ENCODE results near the gene VPS13A. TPM values are rescaled to one million over a fixed set of nuclear protein-coding genes. Genes with fewer than 3 reads are reported as not detected.

VPS13A gene
- total and polyA plus RNA-seq, 10 of the 15 experiments (the other 5 are each of a cell fraction or from before 2014, with no cell fraction given): 10.0 to 35.2 (median 21.1) TPM

DNA sequence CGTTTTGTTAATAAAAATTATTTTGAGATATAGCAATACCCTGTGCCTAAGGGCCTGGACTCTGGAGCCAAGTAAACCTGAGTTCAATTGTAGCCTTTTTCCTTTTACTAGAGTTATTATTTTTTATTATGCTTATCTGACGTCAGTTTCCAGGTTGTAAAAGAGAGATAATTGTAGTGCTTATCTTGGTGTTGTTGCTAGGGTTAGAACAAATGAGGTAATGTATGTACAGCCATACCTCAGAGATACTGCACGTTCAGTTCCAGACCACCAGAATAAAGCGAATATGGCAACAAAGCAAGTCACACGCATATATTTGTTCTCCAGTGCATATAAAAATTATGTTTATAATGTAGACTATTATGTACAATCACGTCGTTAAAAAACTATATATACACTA, 215.0 kb downstream of the VPS13A start:
- H2AFZ ChIP-seq (ENCODE audit: control insufficient read depth, low read depth, low read length): no peak overlapping the region
- H3K79me2 ChIP-seq (ENCODE audit: control insufficient read depth, insufficient read depth, low read length): no peaks in the 10 kb centered on the region
- RAD21 ChIA-PET (ENCODE audit: unreplicated experiment): no interaction called here
- CTCF ChIA-PET: no interaction called here
- no peak overlapping the region for H3K27ac ChIP-seq (ENCODE audit: control insufficient read depth, insufficient read depth)
- no peaks in the 10 kb centered on the region for H3K9me3 ChIP-seq (replicated peaks; ENCODE audit: control insufficient read depth, insufficient read depth, low read length)
- in situ Hi-C loops (cut with MboI): no loop called here
- POLR2A ChIA-PET: no interaction called here
- WGBS (ENCODE audit: insufficient coverage, insufficient replicate concordance, low lambda C conversion rate, missing lambda C conversion rate): 94% methylated on average over 7 of the region's 7 CpGs
- peaks cover 0 to 3% of the 10 kb centered on the region in 2 experiments; a peak in 2 of 4 replicates for H3K36me3 ChIP-seq (ENCODE audit: control insufficient read depth in 2 of 2, insufficient read depth in 2 of 2, low read length in 1 of 2)
- H4K20me1 ChIP-seq (ENCODE audit: control insufficient read depth, insufficient read depth): no peaks in the 10 kb centered on the region
- BruUV-seq (replicated peaks): no TSS peak
- SMC1A ChIA-PET (ENCODE audit: uncharacterized antibody, unreplicated experiment): no interaction called here
- ATAC-seq: no peak
- intact Hi-C loops (cut with micrococcal nuclease; ENCODE audit: unreplicated experiment): no loop called here
- H3K9ac ChIP-seq (ENCODE audit: control insufficient read depth, insufficient read depth, low read length): no peak overlapping the region
- FAIRE-seq: no peak
- no peak overlapping the region for H3K4me2 ChIP-seq (ENCODE audit: control insufficient read depth, insufficient read depth)
- DNase-seq (ENCODE audit: low read depth, low spot score): no peak
- no peaks in the 10 kb centered on the region for H3K27me3 ChIP-seq (replicated peaks in 1 of 2; ENCODE audit: control insufficient read depth in 2 of 2, insufficient read depth in 2 of 2, low read length in 1 of 2)
- H3K4me1 ChIP-seq (ENCODE audit: control insufficient read depth, insufficient read depth, low read length): no peaks in the 10 kb centered on the region
- H3K4me3 ChIP-seq: no peak overlapping the region
- TF ChIP-seq, protein P1, sequence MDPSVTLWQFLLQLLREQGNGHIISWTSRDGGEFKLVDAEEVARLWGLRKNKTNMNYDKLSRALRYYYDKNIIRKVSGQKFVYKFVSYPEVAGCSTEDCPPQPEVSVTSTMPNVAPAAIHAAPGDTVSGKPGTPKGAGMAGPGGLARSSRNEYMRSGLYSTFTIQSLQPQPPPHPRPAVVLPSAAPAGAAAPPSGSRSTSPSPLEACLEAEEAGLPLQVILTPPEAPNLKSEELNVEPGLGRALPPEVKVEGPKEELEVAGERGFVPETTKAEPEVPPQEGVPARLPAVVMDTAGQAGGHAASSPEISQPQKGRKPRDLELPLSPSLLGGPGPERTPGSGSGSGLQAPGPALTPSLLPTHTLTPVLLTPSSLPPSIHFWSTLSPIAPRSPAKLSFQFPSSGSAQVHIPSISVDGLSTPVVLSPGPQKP (IDR thresholded peaks at IDR 0.05; ENCODE audit: low read depth, low read length): no peak
- no peak for TF ChIP-seq MXI1 (IDR thresholded peaks at IDR 0.05; ENCODE audit: low read depth, low read length)
- no peak for TF ChIP-seq JUND (IDR thresholded peaks at IDR 0.05; ENCODE audit: low read depth, low read length)
- no peak for TF ChIP-seq CHD4 (IDR thresholded peaks at IDR 0.05)
- no peak for TF ChIP-seq SUPT20H (IDR thresholded peaks at IDR 0.05; ENCODE audit: borderline replicate concordance, control insufficient read depth, low read depth, low read length)
- TF ChIP-seq EZH2 (IDR thresholded peaks at IDR 0.05; ENCODE audit: borderline replicate concordance, control insufficient read depth, low read depth, low read length): no peak
- no peak for TF ChIP-seq CHD1 (IDR thresholded peaks at IDR 0.05; ENCODE audit: low read depth, low read length)
- TF ChIP-seq, protein P2, sequence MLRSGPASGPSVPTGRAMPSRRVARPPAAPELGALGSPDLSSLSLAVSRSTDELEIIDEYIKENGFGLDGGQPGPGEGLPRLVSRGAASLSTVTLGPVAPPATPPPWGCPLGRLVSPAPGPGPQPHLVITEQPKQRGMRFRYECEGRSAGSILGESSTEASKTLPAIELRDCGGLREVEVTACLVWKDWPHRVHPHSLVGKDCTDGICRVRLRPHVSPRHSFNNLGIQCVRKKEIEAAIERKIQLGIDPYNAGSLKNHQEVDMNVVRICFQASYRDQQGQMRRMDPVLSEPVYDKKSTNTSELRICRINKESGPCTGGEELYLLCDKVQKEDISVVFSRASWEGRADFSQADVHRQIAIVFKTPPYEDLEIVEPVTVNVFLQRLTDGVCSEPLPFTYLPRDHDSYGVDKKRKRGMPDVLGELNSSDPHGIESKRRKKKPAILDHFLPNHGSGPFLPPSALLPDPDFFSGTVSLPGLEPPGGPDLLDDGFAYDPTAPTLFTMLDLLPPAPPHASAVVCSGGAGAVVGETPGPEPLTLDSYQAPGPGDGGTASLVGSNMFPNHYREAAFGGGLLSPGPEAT (IDR thresholded peaks at IDR 0.05; ENCODE audit: low read depth): no peak
- TF ChIP-seq, protein P3, sequence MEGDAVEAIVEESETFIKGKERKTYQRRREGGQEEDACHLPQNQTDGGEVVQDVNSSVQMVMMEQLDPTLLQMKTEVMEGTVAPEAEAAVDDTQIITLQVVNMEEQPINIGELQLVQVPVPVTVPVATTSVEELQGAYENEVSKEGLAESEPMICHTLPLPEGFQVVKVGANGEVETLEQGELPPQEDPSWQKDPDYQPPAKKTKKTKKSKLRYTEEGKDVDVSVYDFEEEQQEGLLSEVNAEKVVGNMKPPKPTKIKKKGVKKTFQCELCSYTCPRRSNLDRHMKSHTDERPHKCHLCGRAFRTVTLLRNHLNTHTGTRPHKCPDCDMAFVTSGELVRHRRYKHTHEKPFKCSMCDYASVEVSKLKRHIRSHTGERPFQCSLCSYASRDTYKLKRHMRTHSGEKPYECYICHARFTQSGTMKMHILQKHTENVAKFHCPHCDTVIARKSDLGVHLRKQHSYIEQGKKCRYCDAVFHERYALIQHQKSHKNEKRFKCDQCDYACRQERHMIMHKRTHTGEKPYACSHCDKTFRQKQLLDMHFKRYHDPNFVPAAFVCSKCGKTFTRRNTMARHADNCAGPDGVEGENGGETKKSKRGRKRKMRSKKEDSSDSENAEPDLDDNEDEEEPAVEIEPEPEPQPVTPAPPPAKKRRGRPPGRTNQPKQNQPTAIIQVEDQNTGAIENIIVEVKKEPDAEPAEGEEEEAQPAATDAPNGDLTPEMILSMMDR (IDR thresholded peaks at IDR 0.05 in 2 of 3, conservative IDR thresholded peaks at IDR 0.05 in 1 of 3; ENCODE audit: control insufficient read depth in 2 of 3, extremely low read depth in 1 of 3, insufficient read depth in 1 of 3, low read depth in 3 of 3, low read length in 3 of 3): no peak
- no peak for TF ChIP-seq NR2C1 (IDR thresholded peaks at IDR 0.05)
- no peak for TF ChIP-seq PML (IDR thresholded peaks at IDR 0.05; ENCODE audit: low read length)
- TF ChIP-seq, protein P4, sequence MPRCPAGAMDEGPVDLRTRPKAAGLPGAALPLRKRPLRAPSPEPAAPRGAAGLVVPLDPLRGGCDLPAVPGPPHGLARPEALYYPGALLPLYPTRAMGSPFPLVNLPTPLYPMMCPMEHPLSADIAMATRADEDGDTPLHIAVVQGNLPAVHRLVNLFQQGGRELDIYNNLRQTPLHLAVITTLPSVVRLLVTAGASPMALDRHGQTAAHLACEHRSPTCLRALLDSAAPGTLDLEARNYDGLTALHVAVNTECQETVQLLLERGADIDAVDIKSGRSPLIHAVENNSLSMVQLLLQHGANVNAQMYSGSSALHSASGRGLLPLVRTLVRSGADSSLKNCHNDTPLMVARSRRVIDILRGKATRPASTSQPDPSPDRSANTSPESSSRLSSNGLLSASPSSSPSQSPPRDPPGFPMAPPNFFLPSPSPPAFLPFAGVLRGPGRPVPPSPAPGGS (IDR thresholded peaks at IDR 0.05; ENCODE audit: borderline replicate concordance, insufficient read depth, low read depth, low read length, poor library complexity, severe bottlenecking): no peak
- TF ChIP-seq RUNX3 (IDR thresholded peaks at IDR 0.05; ENCODE audit: low read length): no peak
